ENCODE data around the gene NEO1. TPM values are rescaled to one million over a fixed set of nuclear protein-coding genes. Genes with fewer than 3 reads are reported as not detected.

Gene NEO1
- total RNA-seq, 2 donors from 2014 or later: 51.4 to 72.3 TPM

DNA sequence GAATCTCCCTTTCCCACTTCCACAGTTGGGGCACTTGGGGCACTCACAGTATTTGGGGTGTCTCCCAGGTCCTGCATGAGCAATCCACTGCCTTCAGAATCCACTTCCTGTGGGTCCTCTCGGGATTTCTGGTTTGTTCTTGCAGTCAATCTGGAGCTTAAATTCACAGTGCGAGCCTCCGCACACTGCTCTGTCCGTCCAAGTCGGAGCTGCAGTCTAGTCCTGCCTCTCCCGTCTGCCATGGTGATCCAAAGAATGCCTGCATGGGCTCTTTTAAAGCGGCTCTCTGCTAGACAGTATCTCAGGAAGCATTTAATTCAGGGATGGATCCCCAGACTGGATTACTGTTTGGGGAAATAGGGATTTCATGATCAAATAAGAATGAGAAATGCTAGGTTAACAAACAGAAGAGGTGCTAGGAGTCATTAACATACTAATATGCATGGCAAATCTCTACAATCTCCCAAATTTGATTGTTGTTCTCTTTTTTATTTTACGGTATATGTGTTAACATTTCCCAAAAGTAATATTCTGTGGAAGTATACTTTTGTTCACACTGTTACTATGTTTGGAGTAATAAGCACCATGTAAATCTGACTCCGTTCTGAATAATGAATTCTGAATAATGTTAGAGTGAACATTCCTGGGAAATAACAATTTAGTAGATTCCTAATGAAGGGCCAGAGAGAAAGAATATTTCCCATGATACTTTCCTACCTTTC is 174.0 kb downstream of the NEO1 start:
- Histone ChIP-seq H3K36me3 (no peaks in the 10 kb centered on the region), H3K27me3 (replicated peaks; ENCODE audit: insufficient read depth) (no peaks in the 10 kb centered on the region), H3K27ac (peak overlapping the region; percentile 37 to 50), H3K4me1 (ENCODE audit: control insufficient read depth in 1 of 2, low read depth in 2 of 2) (peaks cover 7 to 30% of the 10 kb centered on the region in 2 donors), H3K9me3 (no peaks in the 10 kb centered on the region), H3K4me3 (peak overlapping the region; percentile 50)
- ATAC-seq (ENCODE audit: insufficient number of reproducible peaks, low FRiP score, low read depth) (peak; percentile 36), DNase-seq (ENCODE audit: low spot score) (no peak)
- TF ChIP-seq, protein P1, sequence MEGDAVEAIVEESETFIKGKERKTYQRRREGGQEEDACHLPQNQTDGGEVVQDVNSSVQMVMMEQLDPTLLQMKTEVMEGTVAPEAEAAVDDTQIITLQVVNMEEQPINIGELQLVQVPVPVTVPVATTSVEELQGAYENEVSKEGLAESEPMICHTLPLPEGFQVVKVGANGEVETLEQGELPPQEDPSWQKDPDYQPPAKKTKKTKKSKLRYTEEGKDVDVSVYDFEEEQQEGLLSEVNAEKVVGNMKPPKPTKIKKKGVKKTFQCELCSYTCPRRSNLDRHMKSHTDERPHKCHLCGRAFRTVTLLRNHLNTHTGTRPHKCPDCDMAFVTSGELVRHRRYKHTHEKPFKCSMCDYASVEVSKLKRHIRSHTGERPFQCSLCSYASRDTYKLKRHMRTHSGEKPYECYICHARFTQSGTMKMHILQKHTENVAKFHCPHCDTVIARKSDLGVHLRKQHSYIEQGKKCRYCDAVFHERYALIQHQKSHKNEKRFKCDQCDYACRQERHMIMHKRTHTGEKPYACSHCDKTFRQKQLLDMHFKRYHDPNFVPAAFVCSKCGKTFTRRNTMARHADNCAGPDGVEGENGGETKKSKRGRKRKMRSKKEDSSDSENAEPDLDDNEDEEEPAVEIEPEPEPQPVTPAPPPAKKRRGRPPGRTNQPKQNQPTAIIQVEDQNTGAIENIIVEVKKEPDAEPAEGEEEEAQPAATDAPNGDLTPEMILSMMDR (IDR thresholded peaks at IDR 0.05): no peak

DNA sequence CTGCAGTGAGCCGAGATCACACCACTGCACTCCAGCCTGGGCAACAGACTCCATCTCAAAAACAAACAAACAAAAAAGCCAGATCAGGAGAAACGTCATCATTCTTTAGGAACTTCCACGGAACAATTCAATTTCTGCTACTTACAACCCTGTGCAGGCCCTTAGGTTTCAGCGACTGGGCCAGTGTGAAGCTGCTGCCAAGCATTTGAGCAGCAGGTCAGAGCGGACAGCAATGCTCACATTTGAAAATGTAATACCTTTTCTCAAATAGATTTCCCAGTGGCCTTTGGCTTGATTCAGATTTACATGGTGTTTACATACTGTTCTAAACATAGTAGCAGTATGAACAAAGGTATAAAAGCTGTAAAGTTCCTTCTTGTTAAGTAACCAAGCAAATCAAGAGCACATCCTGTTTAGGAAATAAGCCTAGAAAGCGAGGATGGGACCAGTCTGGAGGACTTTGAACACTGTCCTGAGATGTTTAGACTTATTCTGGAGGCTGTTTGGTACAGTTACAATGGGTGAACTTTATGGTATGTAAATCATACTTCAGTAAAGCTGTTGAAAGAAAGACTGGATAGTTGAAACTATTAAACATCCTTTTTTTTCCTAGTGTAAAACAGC is 175.3 kb downstream of the NEO1 start:
- peak overlapping the region in 1 of 2 donors; percentile 1 for H3K27ac ChIP-seq
- TF ChIP-seq, protein P1 (IDR thresholded peaks at IDR 0.05): no peak
- no peak for ATAC-seq (ENCODE audit: insufficient number of reproducible peaks, low FRiP score, low read depth)
- peaks cover 7 to 30% of the 10 kb centered on the region in 2 donors for H3K4me1 ChIP-seq (ENCODE audit: control insufficient read depth in 1 of 2, low read depth in 2 of 2)
- DNase-seq (ENCODE audit: low spot score): no peak
- H3K36me3 ChIP-seq: no peaks in the 10 kb centered on the region
- no peaks in the 10 kb centered on the region for H3K27me3 ChIP-seq (replicated peaks; ENCODE audit: insufficient read depth)
- no peak overlapping the region for H3K4me3 ChIP-seq
- no peaks in the 10 kb centered on the region for H3K9me3 ChIP-seq

DNA sequence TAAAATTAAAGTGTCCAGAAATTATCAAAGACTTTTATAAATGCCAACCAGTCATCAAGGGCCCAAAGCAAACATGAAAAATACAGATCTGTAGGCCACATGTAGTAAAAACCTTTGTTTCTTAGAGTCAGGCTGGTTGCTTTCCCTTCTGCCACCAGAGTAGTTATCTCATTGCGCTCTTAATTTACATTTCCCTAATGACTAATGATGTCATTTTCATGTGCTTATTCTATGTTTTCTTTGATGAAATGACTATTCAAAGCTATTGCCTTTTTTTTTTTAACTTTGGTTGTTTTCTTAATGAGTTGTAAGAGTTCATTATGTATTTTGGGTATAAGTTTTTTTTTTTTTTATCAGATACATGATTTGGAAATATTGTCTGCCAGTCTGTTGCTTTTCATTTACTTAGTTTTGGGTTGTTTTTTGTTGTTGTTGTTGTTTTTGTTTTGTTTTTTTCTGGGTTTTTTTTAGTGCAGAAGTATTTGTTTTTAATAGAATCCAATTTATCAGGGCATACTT is 175.9 kb downstream of the NEO1 start:
- Histone ChIP-seq H3K27ac (no peak overlapping the region), H3K27me3 (replicated peaks; ENCODE audit: insufficient read depth) (no peaks in the 10 kb centered on the region), H3K4me3 (no peak overlapping the region), H3K9me3 (no peaks in the 10 kb centered on the region), H3K4me1 (ENCODE audit: control insufficient read depth in 1 of 2, low read depth in 2 of 2) (peaks cover 7 to 30% of the 10 kb centered on the region in 2 donors), H3K36me3 (no peaks in the 10 kb centered on the region)
- TF ChIP-seq, protein P1 (IDR thresholded peaks at IDR 0.05): no peak
- ATAC-seq (ENCODE audit: insufficient number of reproducible peaks, low FRiP score, low read depth) (no peak), DNase-seq (ENCODE audit: low spot score) (no peak)

DNA sequence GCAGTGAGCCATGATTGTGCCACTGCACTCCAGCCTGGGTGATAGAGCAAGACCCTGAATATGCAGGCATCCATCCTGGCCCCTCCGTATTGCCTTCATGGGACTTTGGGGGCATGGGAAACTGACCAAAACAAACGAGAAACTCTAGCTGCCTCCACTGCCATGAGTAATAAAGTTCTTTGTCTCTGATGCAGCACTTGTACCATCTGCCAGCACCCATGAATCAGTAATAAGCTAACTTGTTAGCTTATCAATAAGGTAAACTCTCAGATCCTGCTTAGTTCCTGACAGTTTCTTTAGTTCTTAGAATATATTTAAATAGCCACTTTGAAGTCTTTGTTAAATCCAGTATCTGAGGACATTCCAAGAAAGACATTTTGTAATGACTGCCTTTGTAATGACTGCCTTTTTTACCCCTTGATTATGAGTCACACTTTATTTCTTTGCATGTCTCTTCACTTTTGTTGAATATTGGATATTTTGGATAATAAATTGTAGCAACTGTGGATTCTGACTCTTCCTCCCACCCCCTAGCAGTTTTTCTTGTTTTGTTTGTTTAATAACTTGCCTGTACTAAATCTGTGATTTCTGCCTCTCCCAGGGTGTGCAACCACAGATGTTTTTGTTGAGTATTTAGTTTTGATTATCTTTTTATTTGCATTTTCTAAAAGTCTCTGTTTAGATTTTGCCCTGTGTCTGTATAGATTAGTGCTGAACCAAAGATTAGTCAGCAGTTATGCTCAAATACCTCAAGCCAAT is 179.6 kb downstream of the NEO1 start:
- TF ChIP-seq, protein P1 (IDR thresholded peaks at IDR 0.05): no peak
- DNase-seq (ENCODE audit: low spot score) (no peak), ATAC-seq (ENCODE audit: insufficient number of reproducible peaks, low FRiP score, low read depth) (no peak)
- no peaks in the 10 kb centered on the region for H3K36me3 ChIP-seq
- H3K27ac ChIP-seq: no peak overlapping the region
- no peaks in the 10 kb centered on the region for H3K9me3 ChIP-seq
- no peak overlapping the region for H3K4me3 ChIP-seq
- H3K4me1 ChIP-seq (ENCODE audit: control insufficient read depth in 1 of 2, low read depth in 2 of 2): peaks cover 0 to 14% of the 10 kb centered on the region in 2 donors
- no peaks in the 10 kb centered on the region for H3K27me3 ChIP-seq (replicated peaks; ENCODE audit: insufficient read depth)

DNA sequence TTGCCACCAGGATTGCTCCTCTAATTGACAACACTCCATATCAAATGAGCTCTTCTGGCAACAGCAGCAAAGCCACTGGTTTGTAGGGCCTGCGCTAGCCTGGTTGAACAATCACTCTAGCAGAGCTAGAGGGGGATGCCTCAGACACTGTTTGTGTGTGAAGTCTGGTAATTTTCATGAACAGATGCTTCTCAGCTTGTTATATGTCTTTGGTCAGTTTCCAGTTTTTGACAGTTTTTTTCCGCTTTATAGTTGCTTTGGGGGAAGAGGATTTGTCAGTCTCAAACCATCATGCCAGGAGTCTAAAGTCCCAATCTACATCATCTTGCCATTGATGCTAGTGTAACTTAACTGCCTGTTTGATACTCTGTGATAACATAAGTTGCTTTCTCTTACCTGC is 180.5 kb downstream of the NEO1 start:
- H3K27me3 ChIP-seq (replicated peaks; ENCODE audit: insufficient read depth): no peaks in the 10 kb centered on the region
- no peak overlapping the region for H3K27ac ChIP-seq
- TF ChIP-seq, protein P1 (IDR thresholded peaks at IDR 0.05): no peak
- ATAC-seq (ENCODE audit: insufficient number of reproducible peaks, low FRiP score, low read depth) (no peak), DNase-seq (ENCODE audit: low spot score) (no peak)
- no peaks in the 10 kb centered on the region for H3K9me3 ChIP-seq
- H3K36me3 ChIP-seq: no peaks in the 10 kb centered on the region
- peaks cover 0 to 5% of the 10 kb centered on the region in 2 donors for H3K4me1 ChIP-seq (ENCODE audit: control insufficient read depth in 1 of 2, low read depth in 2 of 2)
- no peak overlapping the region for H3K4me3 ChIP-seq

Measured in thoracic aorta (tissue), 2 donors.